Measurements from ENCODE around the gene SNCG.
"Not testable (repeated sequence)": the region's sequence is repeated elsewhere in the genome, so short reads cannot be mapped to it uniquely, and the experiment has no call there.

The SNCG gene

DNA sequence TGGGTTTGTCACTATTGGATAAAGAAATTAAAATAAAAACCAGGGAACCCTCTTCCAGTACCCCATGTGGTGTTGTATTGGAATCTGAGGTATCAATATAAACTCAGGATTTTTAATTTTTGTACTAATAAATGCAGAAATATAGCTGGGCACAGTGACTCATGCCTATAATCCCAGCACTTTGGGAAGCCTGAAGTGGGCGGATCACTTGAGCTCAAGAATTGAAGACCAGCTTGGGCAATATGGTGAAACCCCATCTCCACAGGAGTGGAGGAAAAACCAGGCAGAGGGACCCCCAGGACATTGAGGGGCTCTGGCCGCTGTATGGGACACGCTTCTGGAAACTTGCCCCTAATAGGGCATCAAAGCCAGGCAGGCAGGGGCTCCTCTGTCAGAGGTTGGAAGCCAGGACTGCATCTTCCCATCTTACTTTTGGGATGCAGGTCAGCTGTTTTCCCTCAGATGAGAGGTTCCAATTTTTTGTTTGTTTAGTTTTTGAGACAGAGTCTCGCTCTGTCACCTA, 21.0 kb downstream of the SNCG start:
- no peak for DNase-seq

DNA sequence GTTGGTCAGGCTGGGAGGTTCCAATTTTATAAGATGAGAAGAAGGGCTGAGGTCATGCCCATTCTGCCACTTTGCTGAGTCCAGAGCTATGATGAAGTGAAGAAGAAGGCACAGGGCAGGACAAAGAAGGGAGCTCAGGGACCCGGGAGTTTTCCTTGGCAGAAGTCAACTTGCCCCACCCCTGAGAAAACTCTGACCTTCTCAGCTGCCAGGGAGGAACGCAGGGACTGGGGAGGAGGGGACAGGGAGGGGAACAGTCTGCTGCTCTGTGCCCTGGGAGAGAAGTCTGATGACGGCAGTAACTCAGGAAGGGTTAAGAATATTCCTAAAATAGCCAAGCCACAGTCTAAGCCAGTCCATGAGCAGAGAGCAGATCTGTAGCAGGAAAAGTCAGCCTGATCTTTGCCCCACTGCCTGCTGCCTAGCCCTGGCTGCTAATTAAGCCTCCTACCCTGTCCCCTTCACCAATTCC, 21.6 kb downstream of the SNCG start:
- DNase-seq = no peak

DNA sequence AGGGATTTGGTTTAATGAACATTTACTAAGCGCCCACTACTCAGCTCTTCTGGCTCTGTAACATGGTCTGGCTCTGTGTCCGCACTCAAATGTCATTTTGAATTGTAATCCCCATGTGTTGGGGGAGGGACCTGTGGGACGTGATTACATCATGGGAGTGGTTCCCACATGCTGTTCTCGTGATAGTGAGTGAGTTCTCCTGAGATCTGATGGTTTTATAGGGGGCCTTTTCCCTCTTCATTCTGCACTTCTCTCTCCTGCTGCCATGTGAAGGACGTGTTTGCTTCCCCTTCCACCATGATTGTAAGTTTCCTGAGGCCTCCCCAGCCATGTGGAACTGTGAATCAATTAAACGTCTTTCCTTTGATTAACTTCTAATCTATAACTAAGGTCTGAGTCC, 22.6 kb downstream of the SNCG start:
- not testable (repeated sequence) for DNase-seq

DNA sequence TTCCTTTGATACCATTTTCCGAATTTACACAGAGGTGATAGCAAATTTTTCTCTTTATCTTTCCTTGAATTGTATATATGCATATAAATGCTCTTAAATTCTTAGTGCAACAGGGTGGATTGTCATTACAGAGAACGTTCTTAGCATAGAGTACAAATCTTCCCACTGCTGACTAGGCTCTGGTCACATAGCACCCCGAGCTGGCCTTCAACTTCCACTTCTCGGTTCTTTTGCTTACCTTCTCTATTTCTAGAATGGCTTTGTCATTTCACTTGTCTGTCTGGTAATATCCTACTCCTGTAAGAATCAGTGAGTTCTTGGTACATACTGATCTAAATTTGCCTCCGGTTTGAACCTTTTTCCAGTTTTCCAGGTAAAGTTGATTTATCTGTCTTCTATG, 23.3 kb downstream of the SNCG start:
- no peak for DNase-seq

DNA sequence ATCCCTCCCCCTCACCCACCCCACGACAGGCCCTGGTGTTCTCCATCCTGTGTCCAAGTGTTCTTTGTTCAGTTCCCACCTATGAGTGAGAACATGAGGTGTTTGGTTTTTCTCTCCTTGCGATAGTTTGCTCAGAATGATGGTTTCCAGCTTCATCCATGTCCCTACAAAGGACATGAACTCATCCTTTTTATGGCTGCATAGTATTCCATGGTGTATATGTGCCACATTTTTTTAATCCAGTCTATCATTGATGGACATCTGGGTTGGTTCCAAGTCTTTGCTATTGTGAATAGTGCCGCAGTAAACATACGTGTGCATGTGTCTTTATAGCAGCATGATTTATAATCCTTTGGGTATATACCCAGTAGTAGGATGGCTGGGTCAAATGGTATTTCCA, 26.1 kb downstream of the SNCG start:
- not testable (repeated sequence) for DNase-seq

- DNase-seq = no peak
Observed at GRCh38 chr10:86988520-86988919, 30.1 kb downstream of the SNCG start.

GRCh38 chr10:86991362-86991761, 33.0 kb downstream of the SNCG start:
- not testable (repeated sequence) for DNase-seq

- no peak for DNase-seq
Observed at GRCh38 chr10:86992456-86992855, 34.1 kb downstream of the SNCG start.

DNA sequence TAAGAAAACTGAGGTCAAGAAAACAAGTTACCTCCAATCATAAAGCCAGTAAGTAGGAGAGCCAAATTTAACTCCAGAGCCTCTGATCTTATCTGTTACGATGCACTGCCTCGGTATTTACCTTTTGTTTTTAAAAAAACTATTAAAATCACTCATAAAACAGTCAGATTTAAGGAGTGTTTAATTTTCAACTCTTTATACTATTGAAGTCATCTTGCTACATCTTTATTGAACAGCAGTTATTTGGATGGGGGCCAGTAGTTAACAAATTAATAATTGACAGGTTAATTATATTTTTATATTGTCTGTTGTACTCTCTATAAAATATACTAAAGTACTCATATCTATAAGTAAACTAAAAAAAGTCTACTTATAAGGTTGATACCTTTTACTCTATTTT, 34.5 kb downstream of the SNCG start:
- no peak for DNase-seq

GRCh38 chr10:86999802-87000403, 41.5 kb downstream of the SNCG start:
- not testable (repeated sequence) for DNase-seq

GRCh38 chr10:87000491-87000890, 42.1 kb downstream of the SNCG start:
- DNase-seq = no peak

GRCh38 chr10:87007124-87007523, 48.7 kb downstream of the SNCG start:
- DNase-seq = not testable (repeated sequence)

DNA sequence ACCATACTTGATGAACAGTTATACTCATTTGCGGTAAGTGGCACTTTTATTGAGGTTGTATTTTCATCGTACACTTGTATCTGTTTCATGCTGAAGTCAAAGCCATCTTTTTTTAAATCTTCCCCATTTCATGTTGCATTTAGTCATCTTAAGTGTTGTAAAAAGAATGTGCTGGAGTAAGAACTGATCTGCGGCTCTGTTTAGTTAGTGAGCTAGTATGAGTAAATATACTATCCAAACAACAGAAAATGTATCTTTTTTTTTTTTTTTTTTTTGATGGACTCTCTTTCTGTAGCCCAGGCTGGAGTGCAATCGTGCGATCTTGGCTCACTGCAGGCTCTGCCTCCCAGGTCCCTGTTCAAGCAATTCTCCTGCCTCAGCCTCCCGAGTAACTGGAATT, 49.3 kb downstream of the SNCG start:
- DNase-seq = not testable (repeated sequence)

DNA sequence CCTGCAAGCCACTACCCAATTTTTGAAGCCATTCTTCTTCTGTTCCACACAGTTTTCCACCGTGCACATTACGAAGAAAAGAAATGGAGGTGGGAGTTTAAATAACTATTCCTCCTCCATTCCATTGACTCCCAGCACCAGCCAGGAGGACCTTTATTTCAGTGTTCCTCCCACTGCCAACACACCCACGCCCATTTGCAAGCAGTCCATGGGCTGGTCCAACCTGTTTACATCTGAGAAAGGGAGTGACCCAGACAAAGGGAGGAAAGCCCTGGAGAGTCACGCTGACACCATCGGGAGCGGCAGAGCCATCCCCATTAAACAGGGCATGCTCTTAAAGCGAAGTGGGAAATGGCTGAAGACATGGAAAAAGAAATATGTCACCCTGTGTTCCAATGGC, 49.9 kb downstream of the SNCG start:
- not testable (repeated sequence) for DNase-seq

- DNase-seq = not testable (repeated sequence)
Observed at GRCh38 chr10:87009134-87009696, 50.8 kb downstream of the SNCG start.

All from effector CD8-positive, alpha-beta T cell (primary cell).